Measurements from ENCODE around the gene G0S2.

G0S2 gene

GRCh38 chr1:209634005-209634737 is 41.0 kb upstream of the G0S2 start:
- Histone ChIP-seq H4K91ac (ENCODE audit: low read depth, low read length, poor library complexity) (no peak overlapping the region), H3K36me3 (replicated peaks in 1 of 2; ENCODE audit: control insufficient read depth in 2 of 2, insufficient read depth in 2 of 2, low read length in 2 of 2) (no peaks in the 10 kb centered on the region), H3K27ac (replicated peaks; ENCODE audit: low read length) (no peak overlapping the region), H3K79me1 (ENCODE audit: low read depth, low read length) (no peaks in the 10 kb centered on the region), H3K9ac (ENCODE audit: low read depth, low read length, poor library complexity) (no peak overlapping the region), H3K4me1 (ENCODE audit: control insufficient read depth in 2 of 2, insufficient read depth in 1 of 2, low read depth in 1 of 2, low read length in 2 of 2) (no peaks in the 10 kb centered on the region), H2AFZ (ENCODE audit: low read length) (no peak overlapping the region), H2BK120ac (ENCODE audit: low read depth, low read length) (no peak overlapping the region), H2AK5ac (ENCODE audit: low read depth, low read length) (peak overlapping the region; percentile 9), H3K9me3 (replicated peaks in 1 of 2; ENCODE audit: control insufficient read depth in 2 of 2, insufficient read depth in 1 of 2, low read depth in 1 of 2, low read length in 2 of 2) (no peaks in the 10 kb centered on the region), H3K27me3 (ENCODE audit: control insufficient read depth in 3 of 3, insufficient read depth in 3 of 3, low read depth in 1 of 3, low read length in 3 of 3) (no peaks in the 10 kb centered on the region), H3K4me3 (ENCODE audit: low read length in 2 of 2) (no peak overlapping the region), H3K14ac (ENCODE audit: low read length) (no peak overlapping the region), H2BK5ac (ENCODE audit: low read length) (no peak overlapping the region), H3K4ac (ENCODE audit: low read length) (no peak overlapping the region), H2BK15ac (ENCODE audit: low read length) (peak overlapping the region; percentile 68), H2BK12ac (ENCODE audit: low read length) (no peak overlapping the region), H3K23ac (ENCODE audit: low read depth, low read length, poor library complexity) (no peak overlapping the region), H3K4me2 (ENCODE audit: insufficient read depth, low read length, poor library complexity, severe bottlenecking) (no peak overlapping the region), H4K8ac (ENCODE audit: low read depth, low read length) (no peak overlapping the region), H3K18ac (ENCODE audit: low read length) (no peak overlapping the region)
- DNase-seq (ENCODE audit: low spot score), result no peak
- WGBS, 2 donors (ENCODE audit: extremely low coverage in 2 of 2, insufficient read length in 2 of 2, insufficient replicate concordance in 1 of 2), result no CpG with 5 or more reads among the region's 20 CpGs

DNA sequence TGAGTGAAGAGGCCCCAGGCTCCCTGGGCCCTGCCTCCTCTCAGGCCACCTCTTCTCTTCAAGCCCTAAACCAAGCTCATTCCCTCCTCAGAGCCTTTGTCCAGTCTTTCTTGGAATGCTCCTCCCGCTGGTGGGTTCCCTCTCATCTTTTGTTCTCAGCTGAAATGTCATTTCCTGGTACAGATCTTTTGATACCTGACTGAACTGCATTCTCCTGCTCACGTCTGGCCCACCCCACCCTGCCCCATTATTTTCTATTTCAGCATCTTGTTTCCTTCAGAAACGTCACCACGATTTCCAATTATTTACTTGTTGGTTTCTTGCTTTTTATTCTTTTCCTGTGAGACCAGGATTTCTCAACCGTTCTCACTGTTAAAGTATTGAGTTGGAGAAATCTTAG is 39.4 kb upstream of the G0S2 start:
- H2BK5ac ChIP-seq (ENCODE audit: low read length), result no peak overlapping the region
- H3K4me2 ChIP-seq (ENCODE audit: insufficient read depth, low read length, poor library complexity, severe bottlenecking), result no peak overlapping the region
- no peak overlapping the region for H2BK12ac ChIP-seq (ENCODE audit: low read length)
- no peaks in the 10 kb centered on the region for H3K36me3 ChIP-seq (replicated peaks in 1 of 2; ENCODE audit: control insufficient read depth in 2 of 2, insufficient read depth in 2 of 2, low read length in 2 of 2)
- H2BK15ac ChIP-seq (ENCODE audit: low read length), result no peak overlapping the region
- H4K8ac ChIP-seq (ENCODE audit: low read depth, low read length), result no peak overlapping the region
- H2AFZ ChIP-seq (ENCODE audit: low read length), result no peak overlapping the region
- no peak overlapping the region for H2AK5ac ChIP-seq (ENCODE audit: low read depth, low read length)
- no peak overlapping the region for H3K23ac ChIP-seq (ENCODE audit: low read depth, low read length, poor library complexity)
- no peak overlapping the region for H4K91ac ChIP-seq (ENCODE audit: low read depth, low read length, poor library complexity)
- H3K14ac ChIP-seq (ENCODE audit: low read length), result no peak overlapping the region
- DNase-seq (ENCODE audit: low spot score), result no peak
- no peak overlapping the region for H3K9ac ChIP-seq (ENCODE audit: low read depth, low read length, poor library complexity)
- no peaks in the 10 kb centered on the region for H3K9me3 ChIP-seq (replicated peaks in 1 of 2; ENCODE audit: control insufficient read depth in 2 of 2, insufficient read depth in 1 of 2, low read depth in 1 of 2, low read length in 2 of 2)
- no peak overlapping the region for H2BK120ac ChIP-seq (ENCODE audit: low read depth, low read length)
- H3K79me1 ChIP-seq (ENCODE audit: low read depth, low read length), result no peaks in the 10 kb centered on the region
- no peak overlapping the region for H3K4me3 ChIP-seq (ENCODE audit: low read length in 2 of 2)
- WGBS, 2 donors (ENCODE audit: extremely low coverage in 2 of 2, insufficient read length in 2 of 2, insufficient replicate concordance in 1 of 2), result no CpG with 5 or more reads among the region's 5 CpGs
- H3K4ac ChIP-seq (ENCODE audit: low read length), result no peak overlapping the region
- no peak overlapping the region for H3K27ac ChIP-seq (replicated peaks; ENCODE audit: low read length)
- no peak overlapping the region for H3K18ac ChIP-seq (ENCODE audit: low read length)
- H3K27me3 ChIP-seq (ENCODE audit: control insufficient read depth in 3 of 3, insufficient read depth in 3 of 3, low read depth in 1 of 3, low read length in 3 of 3), result no peaks in the 10 kb centered on the region
- no peaks in the 10 kb centered on the region for H3K4me1 ChIP-seq (ENCODE audit: control insufficient read depth in 2 of 2, insufficient read depth in 1 of 2, low read depth in 1 of 2, low read length in 2 of 2)

- Histone ChIP-seq H3K27ac (replicated peaks; ENCODE audit: low read length) (no peak overlapping the region), H4K8ac (ENCODE audit: low read depth, low read length) (no peak overlapping the region), H3K18ac (ENCODE audit: low read length) (no peak overlapping the region), H3K4me1 (ENCODE audit: control insufficient read depth in 2 of 2, insufficient read depth in 1 of 2, low read depth in 1 of 2, low read length in 2 of 2) (peaks cover 0 to 3% of the 10 kb centered on the region in 2 donors), H3K4ac (ENCODE audit: low read length) (no peak overlapping the region), H3K23ac (ENCODE audit: low read depth, low read length, poor library complexity) (no peak overlapping the region), H3K27me3 (ENCODE audit: control insufficient read depth in 3 of 3, insufficient read depth in 3 of 3, low read depth in 1 of 3, low read length in 3 of 3) (no peaks in the 10 kb centered on the region), H4K91ac (ENCODE audit: low read depth, low read length, poor library complexity) (no peak overlapping the region), H2AK5ac (ENCODE audit: low read depth, low read length) (no peak overlapping the region), H3K14ac (ENCODE audit: low read length) (no peak overlapping the region), H2BK120ac (ENCODE audit: low read depth, low read length) (no peak overlapping the region), H2BK12ac (ENCODE audit: low read length) (no peak overlapping the region), H3K4me3 (ENCODE audit: low read length in 2 of 2) (no peak overlapping the region), H2BK5ac (ENCODE audit: low read length) (no peak overlapping the region), H3K36me3 (replicated peaks in 1 of 2; ENCODE audit: control insufficient read depth in 2 of 2, insufficient read depth in 2 of 2, low read length in 2 of 2) (no peaks in the 10 kb centered on the region), H3K4me2 (ENCODE audit: insufficient read depth, low read length, poor library complexity, severe bottlenecking) (no peak overlapping the region), H2AFZ (ENCODE audit: low read length) (no peak overlapping the region), H2BK15ac (ENCODE audit: low read length) (no peak overlapping the region), H3K79me1 (ENCODE audit: low read depth, low read length) (no peaks in the 10 kb centered on the region), H3K9ac (ENCODE audit: low read depth, low read length, poor library complexity) (no peak overlapping the region), H3K9me3 (replicated peaks in 1 of 2; ENCODE audit: control insufficient read depth in 2 of 2, insufficient read depth in 1 of 2, low read depth in 1 of 2, low read length in 2 of 2) (no peaks in the 10 kb centered on the region)
- WGBS, 2 donors (ENCODE audit: extremely low coverage in 2 of 2, insufficient read length in 2 of 2, insufficient replicate concordance in 1 of 2), result no CpG with 5 or more reads among the region's 5 CpGs
- no peak for DNase-seq (ENCODE audit: low spot score)
Observed at GRCh38 chr1:209641832-209642172, 33.4 kb upstream of the G0S2 start.

DNA sequence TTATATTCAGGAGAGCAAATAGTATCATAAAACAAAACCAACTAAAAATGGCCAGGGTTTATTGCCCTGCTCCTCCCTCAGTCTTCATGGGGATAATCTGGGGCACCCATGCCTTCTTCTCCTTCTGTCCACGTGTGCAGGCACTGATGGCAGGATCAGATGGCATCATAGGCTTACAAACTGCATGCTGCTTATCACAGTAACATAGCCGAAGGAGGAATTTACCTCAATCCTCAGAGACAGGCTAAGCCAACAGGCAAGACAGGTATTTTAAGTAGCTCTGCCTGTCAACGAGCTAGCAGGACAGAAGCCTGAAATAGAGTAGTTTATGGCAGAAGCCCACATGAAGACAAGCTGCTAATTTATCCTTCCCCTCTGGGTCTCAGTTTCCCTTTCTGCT is 32.4 kb upstream of the G0S2 start:
- H3K14ac ChIP-seq (ENCODE audit: low read length), result no peak overlapping the region
- no peak overlapping the region for H2AFZ ChIP-seq (ENCODE audit: low read length)
- H3K4me2 ChIP-seq (ENCODE audit: insufficient read depth, low read length, poor library complexity, severe bottlenecking), result no peak overlapping the region
- H4K8ac ChIP-seq (ENCODE audit: low read depth, low read length), result no peak overlapping the region
- H2BK12ac ChIP-seq (ENCODE audit: low read length), result no peak overlapping the region
- no peaks in the 10 kb centered on the region for H3K79me1 ChIP-seq (ENCODE audit: low read depth, low read length)
- no peak overlapping the region for H3K18ac ChIP-seq (ENCODE audit: low read length)
- H3K9ac ChIP-seq (ENCODE audit: low read depth, low read length, poor library complexity), result no peak overlapping the region
- H3K27ac ChIP-seq (replicated peaks; ENCODE audit: low read length), result no peak overlapping the region
- no peak overlapping the region for H2BK5ac ChIP-seq (ENCODE audit: low read length)
- WGBS, 2 donors (ENCODE audit: extremely low coverage in 2 of 2, insufficient read length in 2 of 2, insufficient replicate concordance in 1 of 2), result no CpG with 5 or more reads among the region's 3 CpGs
- H4K91ac ChIP-seq (ENCODE audit: low read depth, low read length, poor library complexity), result no peak overlapping the region
- H2BK15ac ChIP-seq (ENCODE audit: low read length), result no peak overlapping the region
- peaks cover 0 to 4% of the 10 kb centered on the region in 2 donors for H3K4me1 ChIP-seq (ENCODE audit: control insufficient read depth in 2 of 2, insufficient read depth in 1 of 2, low read depth in 1 of 2, low read length in 2 of 2)
- no peaks in the 10 kb centered on the region for H3K9me3 ChIP-seq (replicated peaks in 1 of 2; ENCODE audit: control insufficient read depth in 2 of 2, insufficient read depth in 1 of 2, low read depth in 1 of 2, low read length in 2 of 2)
- no peaks in the 10 kb centered on the region for H3K36me3 ChIP-seq (replicated peaks in 1 of 2; ENCODE audit: control insufficient read depth in 2 of 2, insufficient read depth in 2 of 2, low read length in 2 of 2)
- no peak overlapping the region for H3K23ac ChIP-seq (ENCODE audit: low read depth, low read length, poor library complexity)
- H3K4ac ChIP-seq (ENCODE audit: low read length), result no peak overlapping the region
- DNase-seq (ENCODE audit: low spot score), result no peak
- no peak overlapping the region for H3K4me3 ChIP-seq (ENCODE audit: low read length in 2 of 2)
- no peak overlapping the region for H2AK5ac ChIP-seq (ENCODE audit: low read depth, low read length)
- no peak overlapping the region for H2BK120ac ChIP-seq (ENCODE audit: low read depth, low read length)
- no peaks in the 10 kb centered on the region for H3K27me3 ChIP-seq (ENCODE audit: control insufficient read depth in 3 of 3, insufficient read depth in 3 of 3, low read depth in 1 of 3, low read length in 3 of 3)

All from neuronal stem cell (in vitro differentiated cells).